A673 (cell line): Measurements from ENCODE around the gene HPCA.

Source experiments
- CTCF ChIP-seq: fragments of 300-800, 200-600 bp; sonication (generic); conservative IDR thresholded peaks from 2 replicates; pipeline ENCODE4 v1.5.1; 2017; ENCODE audit warnings: low read depth, mild to moderate bottlenecking, antibody characterized with exemption, low read length, moderate library complexity, mixed read lengths
- EZH2 ChIP-seq: fragments of 200-600 bp; sonication (generic); IDR thresholded peaks from 2 replicates; pipeline ENCODE4 v1.6.1; 2017; ENCODE audit warnings: borderline replicate concordance, low read depth, mild to moderate bottlenecking, mixed read lengths, antibody characterized with exemption, low read length; ENCODE audit not compliant: poor library complexity, severe bottlenecking

- no peak for TF ChIP-seq CTCF
- no peak for TF ChIP-seq EZH2
These were observed 45.5 kb downstream of the HPCA start for GRCh38 chr1:32931760-32932159.
